ENCODE data around the gene C2CD3.
"Not testable (repeated sequence)": the region's sequence is repeated elsewhere in the genome, so short reads cannot be mapped to it uniquely, and the experiment has no call there.

The C2CD3 gene

DNA sequence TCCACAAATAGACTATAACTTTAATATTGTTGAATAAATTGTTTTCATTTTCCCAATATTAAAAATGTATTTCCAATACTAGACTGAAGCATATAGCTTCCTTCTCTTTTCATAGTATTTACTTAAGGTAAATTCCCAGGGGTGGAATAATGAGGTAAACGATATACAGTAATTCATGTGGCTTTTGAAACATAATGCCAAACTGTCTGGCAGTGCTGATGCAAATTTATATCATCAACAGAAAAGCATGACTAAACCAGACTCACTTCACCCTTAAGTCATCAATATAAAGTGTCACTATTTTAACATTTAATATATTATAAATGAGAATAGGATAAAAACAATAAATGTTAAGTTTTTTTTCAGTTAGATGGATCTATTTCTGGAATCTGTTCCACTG lies 13.6 kb downstream of the C2CD3 start:
- DNase-seq (ENCODE audit: low read depth), result peak; percentile 66

DNA sequence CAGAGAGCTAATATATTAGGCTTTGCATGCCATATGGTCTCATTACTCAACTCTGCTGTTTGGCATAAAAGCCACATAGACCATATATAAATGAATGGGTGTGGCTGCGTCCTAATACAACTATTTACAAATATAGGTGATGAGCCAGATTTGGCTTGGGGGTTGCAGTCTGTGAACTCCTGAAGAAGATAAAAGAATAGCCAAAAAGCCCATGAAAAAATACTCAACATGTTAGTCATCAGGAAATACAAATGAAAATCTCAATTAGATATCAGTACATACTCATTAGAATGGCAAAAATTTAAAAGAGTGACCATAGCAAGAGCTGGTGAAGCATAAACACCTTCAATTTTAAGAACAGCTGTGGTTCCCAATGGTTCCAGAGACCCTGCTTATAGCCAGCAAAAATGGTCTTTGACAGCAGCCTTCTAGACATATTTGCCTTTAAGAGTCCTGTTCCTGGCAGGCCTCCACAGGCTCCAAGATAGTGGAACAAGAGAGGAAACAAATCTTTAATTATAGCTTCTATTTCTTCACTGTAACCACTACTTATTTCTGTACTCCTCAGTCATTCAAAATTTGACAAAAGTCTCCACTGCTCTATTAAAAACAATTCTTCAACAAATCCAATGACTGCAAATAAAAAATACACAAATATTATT lies 16.1 kb downstream of the C2CD3 start:
- peak; percentile 71 for DNase-seq (ENCODE audit: low read depth)

DNA sequence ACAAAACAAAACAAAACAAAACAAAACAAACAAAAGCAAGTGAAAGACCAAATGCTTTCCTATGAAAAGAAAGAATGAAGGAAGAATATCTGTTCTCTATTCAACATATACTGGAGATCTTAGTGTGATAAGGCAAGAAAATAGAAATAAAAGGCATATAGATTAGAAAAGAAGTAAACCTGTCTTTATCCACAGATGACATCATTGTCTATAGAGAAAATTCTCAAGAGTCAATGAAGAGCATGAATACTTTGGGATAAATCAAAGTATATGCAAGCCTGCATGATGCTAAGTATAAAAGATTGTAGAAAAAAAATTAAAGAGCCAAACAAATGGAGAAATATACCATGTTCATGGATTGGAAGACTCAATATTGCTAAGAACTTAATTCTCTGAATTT lies 17.6 kb downstream of the C2CD3 start:
- DNase-seq (ENCODE audit: low read depth), result no peak

DNA sequence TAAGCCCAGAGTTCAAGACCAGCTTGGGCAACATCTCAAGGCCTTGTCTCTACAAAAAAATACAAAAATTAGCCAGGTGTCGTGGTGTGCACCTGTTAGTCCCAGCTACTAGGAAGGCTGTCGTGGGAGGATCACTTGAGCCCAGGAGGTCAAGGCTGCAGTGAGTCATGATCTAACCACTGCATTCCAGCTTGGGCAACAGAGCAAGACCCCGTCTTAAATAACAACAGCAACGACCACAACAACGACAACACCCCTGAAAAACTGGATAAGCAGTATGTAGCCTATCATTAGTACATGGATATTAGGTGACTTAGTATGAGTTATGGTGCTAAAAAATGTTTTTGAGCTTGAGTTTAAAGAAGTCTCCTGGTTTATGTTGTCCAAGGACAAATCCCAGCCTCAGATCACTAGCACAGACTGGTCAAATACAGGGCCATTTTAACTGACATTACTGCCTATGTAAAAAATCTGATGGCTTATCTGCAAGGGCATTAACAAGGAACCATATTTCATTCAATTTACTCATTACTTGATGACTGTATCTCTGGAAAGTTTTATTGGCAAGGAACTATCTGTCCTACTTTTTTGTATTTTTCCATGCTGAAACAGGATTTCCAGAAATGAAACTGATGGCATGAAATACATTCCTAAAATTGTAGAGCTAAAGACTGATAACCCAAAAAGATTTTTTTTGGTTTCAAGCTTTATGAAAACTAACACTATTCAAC lies 23.4 kb downstream of the C2CD3 start:
- peak; percentile 44 for DNase-seq (ENCODE audit: low read depth)

DNA sequence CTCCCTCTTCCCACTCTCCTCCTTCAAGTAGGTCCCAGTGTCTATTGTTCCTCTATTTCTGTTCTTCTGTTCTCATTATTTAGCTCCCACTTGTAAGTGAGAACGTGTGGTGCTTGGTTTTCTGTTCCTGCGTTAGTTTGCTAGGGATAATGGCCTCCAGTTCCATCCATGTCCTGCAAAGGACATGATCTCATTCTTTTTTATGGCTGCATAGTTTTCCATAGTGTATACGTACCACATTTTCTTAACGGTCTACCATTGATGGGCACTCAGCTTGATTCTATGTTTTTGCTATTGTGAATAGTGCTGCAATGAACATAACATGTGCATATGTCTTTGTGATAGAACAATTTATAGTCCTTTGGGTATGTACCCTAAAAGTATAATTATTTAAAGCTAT lies 26.2 kb downstream of the C2CD3 start:
- DNase-seq (ENCODE audit: low read depth), result no peak

DNA sequence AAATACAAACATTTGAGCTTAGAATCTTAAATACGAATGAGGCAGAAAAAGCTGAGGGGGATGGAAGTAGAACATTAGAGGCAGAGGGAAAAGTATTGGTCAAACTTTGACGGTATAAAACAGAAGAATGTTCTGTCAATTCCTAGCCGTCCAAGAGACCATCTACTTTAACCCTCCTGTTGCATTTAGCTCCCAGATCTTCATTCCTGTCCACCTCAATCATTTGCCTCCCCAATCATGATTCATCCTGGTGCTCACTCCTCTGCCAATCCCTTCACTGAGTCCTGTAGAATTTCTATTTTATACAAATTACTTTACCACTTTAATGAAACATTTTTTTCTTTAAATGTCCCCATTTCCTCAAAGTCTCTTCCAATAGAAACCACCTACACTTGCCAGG lies 28.2 kb downstream of the C2CD3 start:
- DNase-seq (ENCODE audit: low read depth), result peak; percentile 53

DNA sequence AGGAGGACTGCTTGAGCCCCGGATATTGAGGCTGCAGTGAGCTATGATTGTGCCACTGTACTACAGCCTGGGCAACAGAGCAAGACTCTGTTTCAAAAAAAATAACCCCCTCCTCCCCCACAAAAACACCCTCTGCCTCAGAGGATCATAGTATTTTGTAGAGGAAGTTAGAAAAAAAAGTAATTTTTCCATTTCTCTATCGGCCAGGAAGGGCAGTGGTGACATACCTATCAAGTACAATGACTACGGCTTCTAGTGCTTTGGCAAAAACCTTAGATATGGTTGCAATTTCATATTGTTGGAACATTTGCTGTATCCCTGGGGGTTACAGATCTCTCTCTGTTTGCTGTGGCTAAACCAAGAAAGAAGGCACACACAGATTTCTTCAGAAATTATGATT lies 28.9 kb downstream of the C2CD3 start:
- no peak for DNase-seq (ENCODE audit: low read depth)

DNA sequence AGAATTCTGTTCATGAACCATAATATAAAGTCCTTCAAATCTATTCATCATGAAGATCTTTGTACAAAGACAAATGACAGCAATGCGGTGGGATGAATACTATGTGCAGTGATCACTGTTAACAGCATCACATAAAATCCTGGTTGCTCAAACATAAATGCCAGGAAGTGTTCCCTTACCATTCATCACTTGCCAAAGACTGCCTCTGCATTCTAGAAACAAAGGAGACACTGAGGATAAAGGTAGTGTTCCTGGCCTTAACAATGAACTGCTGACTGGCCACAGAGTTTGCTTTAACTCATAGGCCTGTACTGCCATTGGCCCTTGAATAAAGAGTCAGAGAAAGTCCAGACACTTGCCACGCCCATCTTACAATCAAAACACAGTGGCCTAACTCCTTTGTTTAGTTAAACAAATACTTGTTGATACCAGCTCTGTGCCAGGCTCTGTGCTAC lies 29.5 kb downstream of the C2CD3 start:
- peak; percentile 18 for DNase-seq (ENCODE audit: low read depth)

DNA sequence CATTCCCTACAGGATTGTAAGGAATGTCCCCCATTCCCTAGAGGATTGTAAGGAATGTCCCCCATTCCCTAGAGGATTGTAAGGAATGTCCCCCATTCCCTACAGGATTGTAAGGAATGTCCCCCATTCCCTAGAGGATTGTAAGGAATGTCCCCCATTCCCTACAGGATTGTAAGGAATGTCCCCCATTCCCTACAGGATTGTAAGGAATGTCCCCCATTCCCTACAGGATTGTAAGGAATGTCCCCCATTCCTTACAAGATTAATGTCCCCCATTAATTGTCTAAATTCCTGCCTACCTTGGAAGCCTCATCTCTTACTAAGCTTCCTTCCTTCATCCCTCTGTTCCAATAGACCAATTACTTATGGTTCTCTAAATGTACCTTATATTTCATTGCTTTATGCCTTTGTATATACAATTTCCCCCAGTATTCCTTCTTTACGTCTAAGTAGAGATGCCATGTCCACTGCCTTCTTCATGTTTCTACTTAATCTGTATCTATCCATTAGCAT lies 30.8 kb downstream of the C2CD3 start:
- DNase-seq (ENCODE audit: low read depth), result not testable (repeated sequence)

DNA sequence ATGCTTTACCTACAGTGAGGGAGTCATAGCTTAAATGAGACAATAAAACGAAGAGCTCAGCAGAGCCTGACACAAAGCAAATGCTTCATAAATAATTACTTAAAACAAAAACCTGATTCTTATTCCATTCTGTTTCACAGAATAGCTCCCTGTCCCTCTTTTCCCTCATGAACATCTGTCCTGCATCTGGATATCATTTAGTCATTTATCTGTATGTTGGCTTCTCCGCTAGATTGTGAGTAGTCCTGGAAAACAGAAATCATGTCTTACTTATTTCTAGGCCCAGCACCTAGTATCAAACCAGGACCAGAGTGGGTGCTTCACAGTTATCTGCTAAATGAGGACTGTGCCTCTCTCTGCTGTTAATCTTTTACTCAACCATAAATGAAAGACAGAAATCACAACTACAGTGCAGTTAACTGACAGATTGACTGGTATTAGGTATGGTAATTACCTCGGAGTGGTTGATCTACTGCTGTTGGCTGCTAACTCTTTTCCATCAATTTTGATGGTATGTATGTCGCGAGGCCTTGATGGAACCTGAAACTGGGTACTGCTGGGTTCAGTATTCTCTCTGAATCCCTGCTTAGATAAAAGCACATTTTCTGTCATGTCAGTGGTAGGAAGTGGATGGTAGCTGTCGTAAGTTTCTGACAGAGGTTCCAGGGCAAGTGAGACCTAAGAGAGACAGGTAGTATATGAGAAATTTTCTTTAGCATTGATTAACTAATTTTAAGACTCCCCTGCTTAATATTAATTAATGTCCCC lies 31.5 kb downstream of the C2CD3 start:
- no peak for DNase-seq (ENCODE audit: low read depth)

DNA sequence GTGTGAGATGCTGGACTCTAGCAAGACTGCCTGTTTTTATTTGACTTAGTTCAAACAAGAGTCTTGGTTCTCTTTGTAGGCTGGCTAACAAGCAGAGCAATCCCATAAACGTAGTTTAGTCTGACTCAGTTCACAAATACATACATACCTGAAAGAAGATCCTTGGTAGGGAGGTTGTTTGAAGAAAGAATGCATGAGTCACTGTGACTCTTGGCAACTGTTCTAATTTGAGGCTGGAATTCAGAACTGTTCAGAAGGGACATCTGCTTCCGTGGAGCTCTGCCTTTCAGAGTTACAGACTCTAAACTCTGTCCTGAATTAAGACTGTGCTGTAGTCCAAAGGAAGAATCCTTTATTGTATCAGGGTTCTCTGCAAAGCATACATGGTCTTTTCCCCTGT lies 32.2 kb downstream of the C2CD3 start:
- peak; percentile 96 for DNase-seq (ENCODE audit: low read depth)

DNA sequence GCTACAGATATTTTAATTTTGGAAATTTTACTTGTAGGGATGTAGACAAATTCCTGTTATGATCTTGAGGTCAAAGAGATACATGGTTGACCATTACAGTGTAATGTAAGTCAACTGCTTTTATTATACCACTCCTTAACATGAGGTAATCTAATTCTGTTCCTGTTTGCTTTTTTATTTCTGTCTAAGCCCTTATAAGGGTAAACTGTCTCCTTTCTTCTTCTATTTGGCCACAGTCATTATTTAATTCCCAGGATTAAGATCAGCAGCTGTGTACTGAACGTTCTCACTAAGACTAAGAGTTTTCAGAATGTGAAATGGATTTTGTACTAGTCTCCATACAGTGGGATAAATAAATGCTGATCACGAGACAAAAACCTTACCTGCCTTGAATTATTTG lies 32.8 kb downstream of the C2CD3 start:
- no peak for DNase-seq (ENCODE audit: low read depth)

DNA sequence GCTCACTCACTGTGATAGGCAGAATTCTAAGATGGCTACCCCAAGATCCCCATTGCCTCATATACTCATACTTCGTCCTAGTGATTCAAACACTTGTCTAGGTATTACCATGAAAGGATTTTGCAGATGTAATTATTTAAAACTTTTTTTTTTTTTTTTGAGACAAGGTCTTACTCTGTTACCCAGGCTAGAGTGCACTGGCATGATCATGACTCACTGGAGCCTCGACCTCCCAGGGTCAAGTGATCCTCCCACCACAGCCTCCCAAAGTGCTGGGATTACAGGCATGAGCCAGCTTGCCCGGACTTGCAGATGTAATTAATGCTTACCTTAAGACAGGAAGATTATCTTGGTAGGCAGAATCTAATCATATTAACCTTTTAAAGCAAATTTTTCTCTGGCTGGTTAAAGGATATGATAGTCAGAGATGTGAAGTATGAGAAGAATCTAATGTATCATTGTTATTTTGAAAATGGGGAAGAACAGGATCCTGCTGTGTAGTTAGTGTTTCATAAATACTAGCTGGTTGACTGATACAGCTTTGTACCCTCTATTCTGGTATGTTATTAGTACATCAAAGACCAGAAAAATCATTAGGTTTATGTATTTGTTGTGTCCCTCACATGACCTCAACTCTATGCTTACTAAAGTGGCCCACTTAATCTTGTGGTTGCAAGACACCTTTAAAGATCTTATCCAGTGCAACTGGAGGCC lies 35.5 kb downstream of the C2CD3 start:
- DNase-seq (ENCODE audit: low read depth), result peak; percentile 40

DNA sequence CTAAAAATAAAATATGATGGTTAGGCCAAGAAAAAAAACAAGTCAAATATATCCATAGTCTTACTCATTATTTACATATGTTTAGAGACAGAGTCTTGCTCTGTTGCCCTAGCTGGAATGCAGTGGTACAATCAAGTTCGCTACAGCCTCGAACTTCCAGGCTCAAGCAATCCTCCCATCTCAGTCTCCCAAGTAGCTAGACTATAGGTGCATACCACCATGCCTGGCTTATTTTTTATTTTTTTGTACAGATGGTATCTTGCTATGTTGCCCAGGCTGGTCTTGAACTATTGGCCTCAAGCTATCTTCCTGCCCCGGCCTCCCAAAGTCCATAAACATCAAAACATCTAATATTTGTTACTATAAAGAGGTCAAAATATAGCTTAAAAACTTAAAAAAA lies 36.1 kb downstream of the C2CD3 start:
- no peak for DNase-seq (ENCODE audit: low read depth)

DNA sequence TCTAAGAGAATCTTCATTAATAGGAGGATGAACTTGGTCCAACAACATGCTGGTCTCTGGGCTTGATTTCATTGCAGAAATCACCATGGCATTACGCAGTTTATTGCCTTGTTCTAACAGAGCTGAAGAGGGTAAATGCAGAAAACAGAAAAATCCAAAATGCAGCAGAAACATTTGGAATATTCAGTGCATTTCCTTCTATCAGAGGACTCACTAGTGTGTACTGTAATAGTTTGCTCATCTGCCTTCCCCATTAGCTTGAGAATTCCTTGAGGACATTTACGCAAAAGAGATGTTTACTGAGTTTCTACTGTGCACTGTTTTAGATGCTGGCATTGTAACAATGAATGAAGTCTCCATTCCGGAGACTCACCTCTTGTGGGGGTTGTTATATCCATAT lies 37.4 kb downstream of the C2CD3 start:
- DNase-seq (ENCODE audit: low read depth), result no peak

DNA sequence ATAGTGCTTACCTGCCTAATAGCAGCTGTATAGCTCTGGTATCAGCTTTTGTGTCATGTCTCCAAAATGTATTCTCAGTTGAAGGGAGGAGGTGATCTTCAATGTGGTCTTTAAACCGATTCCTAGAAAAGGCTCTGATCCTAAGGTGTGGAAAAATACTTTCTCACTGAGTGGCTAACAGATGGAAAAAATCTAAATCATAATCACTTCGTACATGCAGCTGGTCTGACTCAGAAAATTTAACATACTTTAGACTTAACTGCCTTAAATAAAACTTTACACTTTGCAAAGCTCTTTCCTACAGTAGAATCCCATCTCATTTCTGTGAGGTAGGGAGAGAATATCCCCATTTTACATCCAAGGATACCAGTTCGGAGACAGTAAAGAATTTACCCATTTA lies 38.0 kb downstream of the C2CD3 start:
- no peak for DNase-seq (ENCODE audit: low read depth)

DNA sequence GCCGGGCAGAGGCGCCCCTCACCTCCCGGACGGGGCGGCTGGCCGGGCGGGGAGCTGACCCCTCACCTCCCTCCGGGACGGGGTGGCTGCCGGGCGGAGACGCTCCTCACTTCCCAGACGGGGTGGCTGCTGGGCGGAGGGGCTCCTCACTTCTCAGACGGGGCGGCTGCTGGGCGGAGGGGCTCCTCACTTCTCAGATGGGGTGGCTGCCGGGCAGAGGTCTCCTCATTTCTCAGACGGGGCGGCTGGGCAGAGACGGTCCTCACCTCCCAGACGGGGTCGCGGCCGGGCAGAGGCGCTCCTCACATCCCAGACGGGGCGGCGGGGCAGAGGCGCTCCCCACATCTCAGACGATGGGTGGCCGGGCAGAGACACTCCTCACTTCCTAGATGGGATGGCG lies 41.7 kb downstream of the C2CD3 start:
- DNase-seq (ENCODE audit: low read depth), result not testable (repeated sequence)

DNA sequence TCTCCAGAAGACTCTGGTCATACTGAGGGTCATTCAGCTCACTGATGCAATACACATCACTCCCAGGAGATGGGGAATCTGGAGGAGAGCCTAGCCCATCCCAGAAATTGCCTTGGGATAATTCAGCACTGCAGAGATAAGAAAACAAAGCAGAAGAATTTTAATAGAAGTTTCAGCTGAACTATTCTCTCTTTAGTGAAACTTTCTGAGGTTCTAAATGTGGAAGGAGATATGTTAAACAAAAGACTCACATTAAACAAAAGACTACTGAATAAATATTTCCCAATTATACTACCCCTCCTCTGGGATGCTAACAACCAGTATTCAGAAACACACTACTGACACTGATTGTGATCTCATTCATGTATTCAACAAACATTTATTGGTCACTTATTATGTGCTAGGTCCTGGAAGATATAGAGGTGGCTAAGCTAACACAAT lies 47.8 kb downstream of the C2CD3 start:
- DNase-seq (ENCODE audit: low read depth), result no peak

DNA sequence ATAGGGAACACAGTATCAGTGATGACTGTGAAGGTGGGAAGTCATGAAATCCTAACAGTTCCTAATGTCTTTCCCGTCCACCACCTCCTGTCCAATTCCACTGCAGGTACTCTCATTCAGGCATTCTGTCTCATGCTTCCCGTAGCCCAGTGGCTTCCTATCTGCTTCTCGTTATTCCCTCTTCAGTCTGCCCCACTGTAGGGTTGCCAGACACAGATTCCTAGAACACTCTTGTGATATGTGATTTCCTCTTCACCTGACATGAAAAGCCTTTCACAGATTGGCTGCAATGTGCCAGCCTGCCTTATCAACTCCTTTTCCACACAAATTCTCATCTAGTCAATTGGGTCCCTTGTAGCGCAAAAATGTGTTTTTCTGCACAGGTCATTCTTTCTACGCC lies 49.0 kb downstream of the C2CD3 start:
- no peak for DNase-seq (ENCODE audit: low read depth)

DNA sequence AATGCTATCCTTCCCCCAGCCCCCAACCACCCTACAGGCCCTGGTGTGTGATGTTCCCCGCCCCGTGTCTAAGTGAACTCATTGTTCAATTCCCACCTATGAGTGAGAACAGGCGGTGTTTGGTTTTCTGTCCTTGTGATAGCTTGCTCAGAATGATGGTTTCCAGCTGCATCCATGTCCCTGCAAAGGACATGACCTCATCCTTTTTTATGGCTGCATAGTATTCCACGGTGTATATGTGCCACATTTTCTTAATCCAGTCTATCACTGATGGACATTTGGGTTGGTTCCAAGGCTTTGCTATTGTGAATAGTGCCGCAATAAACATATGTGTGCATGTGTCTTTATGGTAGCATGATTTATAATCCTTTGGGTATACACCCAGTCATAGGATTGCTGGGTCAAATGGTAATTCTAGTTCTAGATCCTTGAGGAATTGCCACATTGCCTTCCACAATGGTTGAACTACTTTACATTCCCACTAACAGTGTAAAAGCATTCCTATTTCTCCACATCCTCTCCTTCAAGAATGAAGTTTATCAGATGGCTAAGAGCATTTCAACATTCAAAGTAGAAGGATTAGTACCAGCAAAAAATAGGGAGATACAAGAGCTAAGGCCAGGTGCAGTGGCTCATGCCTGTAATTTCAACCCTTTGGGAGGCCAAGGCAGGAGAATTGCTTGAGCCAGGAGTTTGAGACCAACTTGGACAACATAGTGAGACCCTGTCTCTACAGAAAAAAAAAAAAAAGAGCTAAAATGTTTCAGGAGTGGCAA lies 50.4 kb downstream of the C2CD3 start:
- DNase-seq (ENCODE audit: low read depth), result not testable (repeated sequence)

DNA sequence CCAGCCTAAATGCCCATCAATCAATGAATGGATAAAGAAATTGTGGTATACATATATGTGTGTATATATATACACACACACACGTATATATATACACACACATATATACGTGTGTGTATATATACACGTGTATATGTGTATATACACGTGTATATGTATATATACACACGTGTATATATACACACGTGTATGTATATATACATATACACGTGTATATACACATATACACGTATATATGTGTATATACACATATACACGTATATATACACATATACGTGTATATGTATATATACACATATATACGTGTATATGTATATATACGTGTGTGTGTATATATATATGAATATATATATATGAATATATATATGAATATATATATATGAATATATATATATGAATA lies 54.1 kb downstream of the C2CD3 start:
- DNase-seq (ENCODE audit: low read depth), result no peak
